Caco-2 (cell line): ENCODE data around the gene DTNB. TPM values are rescaled to one million over a fixed set of nuclear protein-coding genes. Genes with fewer than 3 reads are reported as not detected.

Experiments used
- BruUV-seq: library from RNA; stranded (reverse); fragments of 400-500 nt; replicated peaks from 2 replicates; lab custom pipeline; 2021; lab: Mats Ljungman, UMichigan
- CTCF ChIA-PET: fragments of 300-600 bp; sonication (Branson Sonifier 250); formaldehyde crosslinking; loops from one replicate; lab custom pipeline; 2022; ENCODE audit warnings: antibody characterized with exemption; lab: Charles Lee
- POLR2A ChIA-PET: fragments of 300-600 bp; sonication (Branson Sonifier 250); formaldehyde crosslinking; loops from one replicate; lab custom pipeline; 2022; ENCODE audit warnings: antibody characterized with exemption; lab: Charles Lee
- DNase-seq, 2 experiments: peaks; one replicate each; pipeline versions ENCODE4 v3.0.0 to v3.0.0-alpha.2; 2020 to 2022
- H3K27me3 ChIP-seq: replicated peaks from 2 replicates; pipeline ENCODE4 v1.6.0; 2011; ENCODE audit warnings: low read length; ENCODE audit not compliant: control insufficient read depth, insufficient read depth
- H3K36me3 ChIP-seq: 2 replicates; pipeline ENCODE4 v1.5.1; 2011; ENCODE audit warnings: low read length; ENCODE audit not compliant: control insufficient read depth, insufficient read depth
- H3K4me1 ChIP-seq: fragments of 250-450 bp; sonication (Bioruptor Pico); 2 replicates; pipeline ENCODE4 v1.5.1; 2020; ENCODE audit warnings: mild to moderate bottlenecking
- H3K4me3 ChIP-seq: 2 replicates; pipeline ENCODE4 v1.5.1; 2011; ENCODE audit warnings: low read depth, mild to moderate bottlenecking, control low read depth, low read length
- H3K9me3 ChIP-seq: fragments of 250-450 bp; sonication (Bioruptor Pico); 2 replicates; pipeline ENCODE4 v1.5.1; 2020; ENCODE audit warnings: mild to moderate bottlenecking, moderate library complexity
- H3K27ac Mint-ChIP-seq: one replicate; pipeline ENCODE4 v1.8.0; 2022; ENCODE audit warnings: mixed read lengths; ENCODE audit not compliant: unreplicated experiment
- H3K27me3 Mint-ChIP-seq: one replicate; pipeline ENCODE4 v1.8.0; 2022; ENCODE audit warnings: mixed read lengths; ENCODE audit not compliant: insufficient read depth, unreplicated experiment
- H3K36me3 Mint-ChIP-seq: one replicate; pipeline ENCODE4 v1.8.0; 2022; ENCODE audit warnings: mild to moderate bottlenecking, mixed read lengths; ENCODE audit not compliant: insufficient read depth, unreplicated experiment
- H3K4me1 Mint-ChIP-seq: one replicate; pipeline ENCODE4 v1.8.0; 2022; ENCODE audit warnings: low read depth, mixed read lengths; ENCODE audit not compliant: unreplicated experiment
- H3K4me3 Mint-ChIP-seq: one replicate; pipeline ENCODE4 v1.8.0; 2022; ENCODE audit warnings: mild to moderate bottlenecking, moderate library complexity, mixed read lengths; ENCODE audit not compliant: unreplicated experiment
- H3K9me3 Mint-ChIP-seq: one replicate; pipeline ENCODE4 v1.8.0; 2022; ENCODE audit warnings: mixed read lengths; ENCODE audit not compliant: unreplicated experiment
- CTCF ChIP-seq, 2 experiments: fragments of 200-600 bp in 1 of 2; IDR thresholded peaks; 1 replicate in 1 of 2; 2 replicates in 1 of 2; pipeline versions ENCODE4 v1.5.1 to v1.8.0; 2011 to 2022; ENCODE audit warnings: antibody characterized with exemption in 1 of 2, control low read depth in 1 of 2, inconsistent platforms in 1 of 2, low read depth in 1 of 2, low read length in 1 of 2, mild to moderate bottlenecking in 1 of 2, moderate library complexity in 1 of 2; ENCODE audit not compliant: insufficient read depth in 1 of 2, severe bottlenecking in 1 of 2, unreplicated experiment in 1 of 2
- intact Hi-C: fragments of 100-400 bp; cut with micrococcal nuclease; formaldehyde crosslinking; loops from one replicate; pipeline ENCODE4 v1.10.0; 2022; ENCODE audit not compliant: unreplicated experiment
- total RNA-seq: library from RNA; stranded (reverse); gene quantifications from 2 replicates; pipeline ENCODE4 v1.2.3, GENCODE V29; 2022

DTNB gene
- total RNA-seq, 1 experiment from 2014 or later = 50.4 TPM

DNA sequence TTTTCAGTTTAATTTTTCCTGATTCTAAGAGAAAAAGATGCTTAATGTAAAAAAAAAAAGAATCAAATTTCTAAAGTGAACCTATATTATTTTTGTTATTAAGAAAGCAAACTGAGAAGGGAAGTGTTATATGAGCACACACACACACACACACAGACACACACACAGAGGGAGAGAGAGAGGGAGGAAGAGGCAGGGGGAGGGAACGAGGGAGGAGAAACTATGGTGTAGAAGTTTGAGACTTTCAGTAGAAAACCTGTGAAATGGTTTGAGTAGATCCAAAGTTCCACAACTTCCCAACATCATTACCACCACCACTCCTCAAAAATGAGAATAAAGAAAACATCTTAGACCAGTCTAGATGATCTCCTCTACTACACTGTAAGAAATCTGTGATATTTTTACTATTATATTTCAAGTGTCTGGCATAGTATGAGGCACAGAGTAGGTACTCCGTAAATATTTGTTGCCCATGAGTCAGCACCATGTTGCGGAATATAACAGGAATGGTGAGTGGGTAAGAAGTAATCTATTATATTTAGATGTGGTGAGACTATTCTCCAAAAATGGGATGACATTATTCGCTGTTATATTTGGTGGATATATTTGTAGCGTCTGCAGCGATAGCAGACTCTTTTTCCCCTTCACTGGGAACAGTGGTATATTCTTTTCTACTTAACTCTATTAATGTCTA is 182.2 kb downstream of the DTNB start:
- no peak for DNase-seq
- Mint-ChIP-seq H3K36me3 (no peaks in the 10 kb centered on the region), H3K4me3 (no peak overlapping the region), H3K27me3 (no peaks in the 10 kb centered on the region), H3K4me1 (peaks cover 21% of the 10 kb centered on the region), H3K27ac (no peak overlapping the region), H3K9me3 (no peaks in the 10 kb centered on the region)
- no peak overlapping the region for H3K4me3 ChIP-seq
- no peaks in the 10 kb centered on the region for H3K9me3 ChIP-seq
- no peaks in the 10 kb centered on the region for H3K36me3 ChIP-seq
- peaks cover 10% of the 10 kb centered on the region; the same call in 1 of the 2 replicates for H3K4me1 ChIP-seq
- BruUV-seq = no TSS peak
- TF ChIP-seq CTCF (IDR thresholded peaks at IDR 0.05; ENCODE audit: insufficient read depth in 1 of 2, low read depth in 1 of 2, low read length in 1 of 2, severe bottlenecking in 1 of 2, unreplicated experiment in 1 of 2) = no peak
- H3K27me3 ChIP-seq = no peaks in the 10 kb centered on the region
- intact Hi-C loops = no loop called here
- ChIA-PET CTCF (no interaction called here), POLR2A (no interaction called here)

- TF ChIP-seq CTCF (IDR thresholded peaks at IDR 0.05; ENCODE audit: insufficient read depth in 1 of 2, low read depth in 1 of 2, low read length in 1 of 2, severe bottlenecking in 1 of 2, unreplicated experiment in 1 of 2) = no peak
- no peaks in the 10 kb centered on the region for H3K9me3 Mint-ChIP-seq
- ChIA-PET POLR2A (no interaction called here), CTCF (no interaction called here)
- H3K4me1 Mint-ChIP-seq = peaks cover 21% of the 10 kb centered on the region
- no peak overlapping the region for H3K27ac Mint-ChIP-seq
- peaks cover 10% of the 10 kb centered on the region; the same call in 1 of the 2 replicates for H3K4me1 ChIP-seq
- H3K27me3 Mint-ChIP-seq = no peaks in the 10 kb centered on the region
- H3K36me3 ChIP-seq = no peaks in the 10 kb centered on the region
- no peaks in the 10 kb centered on the region for H3K27me3 ChIP-seq
- intact Hi-C loops = no loop called here
- BruUV-seq = no TSS peak
- H3K4me3 ChIP-seq = no peak overlapping the region
- H3K36me3 Mint-ChIP-seq = no peaks in the 10 kb centered on the region
- no peak overlapping the region for H3K4me3 Mint-ChIP-seq
- H3K9me3 ChIP-seq = no peaks in the 10 kb centered on the region
- DNase-seq = no peak
Measured at GRCh38 chr2:25490217-25490616, 183.2 kb downstream of the DTNB start.

GRCh38 chr2:25489631-25490030 is 183.7 kb downstream of the DTNB start:
- Mint-ChIP-seq H3K27ac (no peak overlapping the region), H3K36me3 (no peaks in the 10 kb centered on the region), H3K4me1 (peaks cover 21% of the 10 kb centered on the region), H3K4me3 (no peak overlapping the region), H3K9me3 (no peaks in the 10 kb centered on the region), H3K27me3 (no peaks in the 10 kb centered on the region)
- H3K27me3 ChIP-seq = no peaks in the 10 kb centered on the region
- BruUV-seq = no TSS peak
- H3K9me3 ChIP-seq = no peaks in the 10 kb centered on the region
- TF ChIP-seq CTCF (IDR thresholded peaks at IDR 0.05; ENCODE audit: insufficient read depth in 1 of 2, low read depth in 1 of 2, low read length in 1 of 2, severe bottlenecking in 1 of 2, unreplicated experiment in 1 of 2) = no peak
- H3K4me3 ChIP-seq = no peak overlapping the region
- CTCF ChIA-PET = no interaction called here
- no peaks in the 10 kb centered on the region for H3K36me3 ChIP-seq
- peaks cover 10% of the 10 kb centered on the region; the same call in 1 of the 2 replicates for H3K4me1 ChIP-seq
- intact Hi-C loops = no loop called here
- POLR2A ChIA-PET = no interaction called here
- DNase-seq = no peak
